NB4 (cell line): Measurements from ENCODE around the gene IMP4.

Experiments used
- DNase-seq: peaks from one replicate; pipeline ENCODE4 v3.0.0; 2010; ENCODE audit warnings: low read depth
- H3K4me3 ChIP-seq: one replicate; pipeline ENCODE4 v1.5.1; 2011; ENCODE audit warnings: mild to moderate bottlenecking, low read depth, low read length, moderate library complexity
- MAX ChIP-seq: IDR thresholded peaks from 2 replicates; pipeline ENCODE4 v1.6.1; 2011; ENCODE audit warnings: low read depth, low read length
- MYC ChIP-seq: IDR thresholded peaks from 2 replicates; pipeline ENCODE4 v1.6.1; 2011; ENCODE audit warnings: low read depth, low read length
- POLR2A ChIP-seq: IDR thresholded peaks from 2 replicates; pipeline ENCODE4 v1.6.1; 2011; ENCODE audit warnings: mild to moderate bottlenecking; ENCODE audit not compliant: insufficient read length; ENCODE audit errors: extremely low read depth
- TF ChIP-seq, protein P1 (sequence below): IDR thresholded peaks from one replicate; pipeline ENCODE4 v1.5.1; 2012; ENCODE audit warnings: low read depth, low read length

IMP4 gene

DNA sequence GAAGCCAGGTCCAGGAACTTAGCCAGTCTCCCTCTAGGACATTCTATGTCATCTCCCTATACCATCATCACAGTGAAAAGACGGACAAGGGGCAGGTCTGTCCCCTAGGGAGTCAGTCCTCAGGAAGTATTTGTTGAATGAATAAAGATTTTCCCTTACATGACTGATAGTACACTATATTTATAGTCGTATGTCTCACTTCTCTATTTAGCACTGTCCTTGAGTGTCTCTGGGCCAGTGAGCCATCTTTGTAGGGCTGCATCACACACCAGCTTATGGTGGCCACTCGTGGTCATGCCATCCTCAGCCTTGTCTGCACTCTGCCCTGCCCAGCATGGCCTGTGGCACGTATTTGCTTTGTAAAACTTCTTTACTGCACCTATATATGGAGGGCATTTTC lies 38.9 kb downstream of the IMP4 start:
- TF ChIP-seq, protein P1, sequence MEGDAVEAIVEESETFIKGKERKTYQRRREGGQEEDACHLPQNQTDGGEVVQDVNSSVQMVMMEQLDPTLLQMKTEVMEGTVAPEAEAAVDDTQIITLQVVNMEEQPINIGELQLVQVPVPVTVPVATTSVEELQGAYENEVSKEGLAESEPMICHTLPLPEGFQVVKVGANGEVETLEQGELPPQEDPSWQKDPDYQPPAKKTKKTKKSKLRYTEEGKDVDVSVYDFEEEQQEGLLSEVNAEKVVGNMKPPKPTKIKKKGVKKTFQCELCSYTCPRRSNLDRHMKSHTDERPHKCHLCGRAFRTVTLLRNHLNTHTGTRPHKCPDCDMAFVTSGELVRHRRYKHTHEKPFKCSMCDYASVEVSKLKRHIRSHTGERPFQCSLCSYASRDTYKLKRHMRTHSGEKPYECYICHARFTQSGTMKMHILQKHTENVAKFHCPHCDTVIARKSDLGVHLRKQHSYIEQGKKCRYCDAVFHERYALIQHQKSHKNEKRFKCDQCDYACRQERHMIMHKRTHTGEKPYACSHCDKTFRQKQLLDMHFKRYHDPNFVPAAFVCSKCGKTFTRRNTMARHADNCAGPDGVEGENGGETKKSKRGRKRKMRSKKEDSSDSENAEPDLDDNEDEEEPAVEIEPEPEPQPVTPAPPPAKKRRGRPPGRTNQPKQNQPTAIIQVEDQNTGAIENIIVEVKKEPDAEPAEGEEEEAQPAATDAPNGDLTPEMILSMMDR = no peak
- DNase-seq = no peak

DNA sequence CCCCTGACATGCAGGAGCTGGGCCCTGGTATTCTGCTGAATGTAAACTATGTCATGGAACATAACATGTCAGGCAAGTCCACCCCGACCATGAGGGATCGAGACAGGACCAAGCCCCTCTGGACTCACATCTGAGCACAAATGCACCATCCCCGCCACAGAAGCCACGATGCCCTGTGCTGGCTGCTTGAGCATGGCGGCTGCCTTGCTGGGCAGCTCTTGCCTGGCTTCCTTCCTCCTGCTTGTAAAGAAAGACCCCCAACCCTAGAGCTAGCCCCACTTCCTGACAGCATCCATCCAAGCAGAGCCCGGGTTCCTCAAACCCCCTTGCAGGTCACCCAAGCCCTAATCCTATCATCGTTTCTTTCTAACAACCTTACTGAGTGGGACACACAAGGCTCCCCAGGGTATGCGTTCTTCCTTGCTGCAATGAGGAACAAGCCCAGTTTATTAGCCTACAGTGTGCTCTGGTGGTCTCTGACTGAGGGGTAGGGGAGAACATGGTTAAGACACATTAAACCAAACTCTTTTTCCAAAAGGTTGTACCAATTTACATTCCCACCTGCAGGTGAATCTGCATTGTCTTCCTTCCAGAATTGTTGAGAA lies 39.7 kb downstream of the IMP4 start:
- H3K4me3 ChIP-seq = no peak overlapping the region
- TF ChIP-seq, protein P1 = no peak
- TF ChIP-seq MYC = no peak
- TF ChIP-seq MAX = no peak
- TF ChIP-seq POLR2A = no peak
- no peak for DNase-seq

More for the DNA sequence above, 38.9 kb downstream of the IMP4 start:
- no peak overlapping the region for H3K4me3 ChIP-seq

GRCh38 chr2:130385709-130386108 lies 43.0 kb downstream of the IMP4 start:
- H3K4me3 ChIP-seq = no peak overlapping the region
- TF ChIP-seq POLR2A = no peak
- TF ChIP-seq, protein P1 = no peak
- DNase-seq = no peak

DNA sequence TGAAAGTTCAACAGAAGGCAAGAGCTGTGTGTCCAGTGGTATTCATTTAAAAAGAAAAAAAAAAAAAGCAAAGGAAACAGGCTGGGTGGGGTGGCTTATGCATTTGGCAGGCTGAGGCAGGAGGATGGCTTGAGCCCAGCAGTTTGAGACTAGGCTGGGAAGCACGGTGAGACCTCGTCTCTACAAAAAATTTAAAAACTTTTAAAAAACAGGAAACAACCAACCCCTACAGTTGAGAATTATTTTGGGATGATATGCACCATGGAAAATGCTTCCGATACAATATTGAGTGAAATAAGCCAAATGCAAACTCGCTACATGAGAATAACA lies 44.3 kb downstream of the IMP4 start:
- TF ChIP-seq MYC (no peak), MAX (no peak), POLR2A (no peak)
- TF ChIP-seq, protein P1 = no peak
- H3K4me3 ChIP-seq = no peak overlapping the region
- no peak for DNase-seq

- no peak overlapping the region for H3K4me3 ChIP-seq
- DNase-seq = no peak
- TF ChIP-seq MYC = no peak
- TF ChIP-seq MAX = no peak
- TF ChIP-seq POLR2A = no peak
- TF ChIP-seq, protein P1 = no peak
Measured at GRCh38 chr2:130387804-130388203, 45.1 kb downstream of the IMP4 start.

- H3K4me3 ChIP-seq = no peak overlapping the region
- TF ChIP-seq MAX = no peak
- TF ChIP-seq, protein P1 = no peak
- TF ChIP-seq POLR2A = no peak
- no peak for TF ChIP-seq MYC
- no peak for DNase-seq
Measured at GRCh38 chr2:130388221-130388907, 45.7 kb downstream of the IMP4 start.
